GM12878 (cell line): ENCODE measurements around the gene APOO. TPM values are rescaled to one million over a fixed set of nuclear protein-coding genes. Genes with fewer than 3 reads are reported as not detected.
"Not testable (repeated sequence)": the region's sequence is repeated elsewhere in the genome, so short reads cannot be mapped to it uniquely, and the experiment has no call there.

Source experiments
- ATAC-seq: fragments of 200-7000 bp; cut with Tn5 transposase; 3 replicates; pipeline ENCODE4 v1.9.1; 2020; ENCODE audit warnings: mild to moderate bottlenecking, moderate library complexity
- BruUV-seq: library from RNA; stranded (reverse); fragments of 400-500 nt; replicated peaks from 2 replicates; lab custom pipeline; 2021; lab: Mats Ljungman, UMichigan
- CTCF ChIA-PET: fragments of 300-600 bp; sonication (Branson Sonifier 250); formaldehyde crosslinking; extraction: SDS; loops from one replicate; lab custom pipeline; 2021; ENCODE audit warnings: inconsistent platforms; lab: Yijun Ruan, JAX
- POLR2A ChIA-PET: fragments of 350-600 bp; formaldehyde crosslinking; extraction: SDS; loops from one replicate; lab custom pipeline; 2021; ENCODE audit warnings: inconsistent platforms; lab: Charles Lee
- RAD21 ChIA-PET: fragments of 300-600 bp; sonication (Branson Sonifier 250); formaldehyde crosslinking; loops from one replicate; lab custom pipeline; 2023; ENCODE audit warnings: antibody characterized with exemption; ENCODE audit not compliant: unreplicated experiment; lab: Charles Lee
- SMC1A ChIA-PET: fragments of 300-600 bp; sonication (Branson Sonifier 250); formaldehyde crosslinking; loops from one replicate; lab custom pipeline; 2023; ENCODE audit not compliant: unreplicated experiment, uncharacterized antibody; lab: Charles Lee
- DNase-seq: peaks from one replicate; pipeline ENCODE4 v3.0.0-alpha.2; 2011; ENCODE audit warnings: low read depth, low spot score
- FAIRE-seq: peaks from 3 replicates; lab custom pipeline; 2011; peaks lifted over from hg19 to GRCh38; lab: Jason Lieb, UNC
- H2AFZ ChIP-seq: 2 replicates; pipeline ENCODE4 v1.6.0; 2011; ENCODE audit warnings: low read depth, low read length, control low read depth; ENCODE audit not compliant: control insufficient read depth
- H3K27ac ChIP-seq: 2 replicates; pipeline ENCODE4 v1.5.1; 2011; ENCODE audit warnings: control low read depth; ENCODE audit not compliant: control insufficient read depth, insufficient read depth
- H3K27me3 ChIP-seq, 2 experiments: replicated peaks in 1 of 2; 2 replicates each; pipeline versions ENCODE4 v1.6.0 to v1.6.1; 2011; ENCODE audit warnings: low read length in 1 of 2; ENCODE audit not compliant: control insufficient read depth in 2 of 2, insufficient read depth in 2 of 2
- H3K36me3 ChIP-seq, 2 experiments: 2 replicates each; pipeline ENCODE4 v1.5.1; 2011; ENCODE audit warnings: low read length in 1 of 2; ENCODE audit not compliant: control insufficient read depth in 2 of 2, insufficient read depth in 2 of 2
- H3K4me1 ChIP-seq: 2 replicates; pipeline ENCODE4 v1.6.1; 2011; ENCODE audit warnings: mild to moderate bottlenecking, low read length, moderate library complexity, mixed read lengths; ENCODE audit not compliant: control insufficient read depth, insufficient read depth
- H3K4me2 ChIP-seq: 2 replicates; pipeline ENCODE4 v1.6.0; 2011; ENCODE audit warnings: control low read depth; ENCODE audit not compliant: control insufficient read depth, insufficient read depth
- H3K4me3 ChIP-seq: fragments of 200-600 bp; sonication (generic); 2 replicates; pipeline ENCODE4 v1.5.1; 2016
- H3K79me2 ChIP-seq: 2 replicates; pipeline ENCODE4 v1.6.0; 2011; ENCODE audit warnings: low read length; ENCODE audit not compliant: control insufficient read depth, insufficient read depth
- H3K9ac ChIP-seq: 2 replicates; pipeline ENCODE4 v1.8.0; 2011; ENCODE audit warnings: low read length, control low read depth, mixed read lengths; ENCODE audit not compliant: control insufficient read depth, insufficient read depth
- H3K9me3 ChIP-seq: replicated peaks from 3 replicates; pipeline ENCODE4 v1.5.1; 2011; ENCODE audit warnings: mild to moderate bottlenecking, low read length; ENCODE audit not compliant: control insufficient read depth, insufficient read depth
- H4K20me1 ChIP-seq: 2 replicates; pipeline ENCODE4 v1.6.0; 2011; ENCODE audit not compliant: control insufficient read depth, insufficient read depth
- GATAD2B ChIP-seq: fragments of 450-650 bp; conservative IDR thresholded peaks from 2 replicates; pipeline ENCODE4 v1.6.1; 2017; ENCODE audit warnings: low read depth, mild to moderate bottlenecking, moderate library complexity
- SRF ChIP-seq, 2 experiments: IDR thresholded peaks; 2 replicates each; pipeline ENCODE4 v1.6.1; 2011; ENCODE audit warnings: low read depth in 2 of 2, low read length in 2 of 2, mild to moderate bottlenecking in 1 of 2, moderate library complexity in 1 of 2
- WGBS: methylation state at CpG from one replicate; pipeline ENCODE4 v1.1.6; 2016; ENCODE audit warnings: low lambda C conversion rate; ENCODE audit not compliant: insufficient replicate concordance, insufficient coverage; ENCODE audit errors: missing lambda C conversion rate; 5-methylcytosine and 5-hydroxymethylcytosine counted together
- in situ Hi-C: fragments of 300-500 bp; cut with MboI; formaldehyde crosslinking; loops from 9 replicates; pipeline ENCODE4 v1.14.3; 2018; ENCODE audit warnings: mixed read lengths
- intact Hi-C: fragments of 100-400 bp; cut with micrococcal nuclease; formaldehyde crosslinking; loops from one replicate; pipeline ENCODE4 v1.14.2; 2022; ENCODE audit not compliant: unreplicated experiment
- polyA plus RNA-seq, 11 experiments: library from polyadenylated mRNA; depleted of rRNA in 4 of 11; unstranded in 6 of 11; stranded (reverse) in 5 of 11; fragments of >200 nt; fragmentation: Nextera tagmentation in 4 of 11; fragmentation: Illumina TruSeq in 1 of 11; extraction: Ambion mirVana in 4 of 11; extraction: Trizol in 1 of 11; gene quantifications; 1 replicate in 1 of 11; 2 replicates in 10 of 11; pipeline versions ENCODE4 v1.2.1 to v1.2.3, GENCODE V29; 2011 to 2016; ENCODE audit warnings: inconsistent platforms in 2 of 11, missing spikeins in 2 of 11, low read depth in 1 of 11
- total RNA-seq, 4 experiments: library from RNA; depleted of rRNA in 3 of 4; stranded (reverse); fragments of >200 nt in 3 of 4; fragmentation: Illumina TruSeq in 1 of 4; extraction: Trizol in 1 of 4; gene quantifications; 2 replicates each; pipeline versions ENCODE4 v1.2.1 to v1.2.3, GENCODE V29; 2013 to 2021

APOO gene
- total and polyA plus RNA-seq, 10 of the 15 experiments (the other 5 are each of a cell fraction or from before 2014, with no cell fraction given), result 20.7 to 68.7 (median 35.5) TPM

- FAIRE-seq, result no peak
- Histone ChIP-seq H3K27me3 (no peaks in the 10 kb centered on the region), H3K79me2 (no peaks in the 10 kb centered on the region), H4K20me1 (no peaks in the 10 kb centered on the region), H3K4me3 (no peak overlapping the region), H3K36me3 (no peaks in the 10 kb centered on the region), H3K9me3 (no peaks in the 10 kb centered on the region), H3K4me2 (no peak overlapping the region), H3K4me1 (no peaks in the 10 kb centered on the region; the same call in 1 of the 2 replicates), H3K27ac (no peak overlapping the region), H3K9ac (no peak overlapping the region), H2AFZ (no peak overlapping the region)
- no TSS peak for BruUV-seq
- ChIA-PET CTCF (interaction anchor here (1.0 kb wide), 1 partner anchor 41 kb away, joined by 3 read pairs; no protein-coding TSS in a partner anchor), SMC1A (interaction anchor here (0.6 to 1.6 kb wide), 3 partner anchors 14 to 1249 kb away, joined by 4 to 8 read pairs (median 4); no protein-coding TSS in a partner anchor), POLR2A (interaction anchor here (0.6 to 1.3 kb wide), 3 partner anchors 11 to 594 kb away, joined by 4 to 6 read pairs (median 6); no protein-coding TSS in a partner anchor), RAD21 (interaction anchor here (0.6 to 0.8 kb wide), 3 partner anchors 11 to 840 kb away, joined by 3 to 4 read pairs (median 3); no protein-coding TSS in a partner anchor)
- DNase-seq, result no peak
- no peak for TF ChIP-seq GATAD2B
- 0 out of 4 replicates have a peak, but pooled peaks of 1 of the 2 experiments have one; percentile 13 for TF ChIP-seq SRF (IDR thresholded peaks at IDR 0.05; ENCODE audit: low read depth in 2 of 2, low read length in 2 of 2)
- 39% methylated on average over 5 of the region's 6 CpGs for WGBS
- in situ Hi-C loops, result no loop called here
- ATAC-seq, result peak; percentile 82
- intact Hi-C loops, result no loop called here
Measured at GRCh38 chrX:23861215-23861896, 46.4 kb downstream of the APOO start.

GRCh38 chrX:23859238-23859637, 48.5 kb downstream of the APOO start:
- 45% methylated on average over 7 of the region's 7 CpGs for WGBS
- H3K9me3 ChIP-seq, H3K27me3 ChIP-seq, H3K27ac ChIP-seq, H4K20me1 ChIP-seq, ATAC-seq, H3K4me3 ChIP-seq, BruUV-seq, H3K4me1 ChIP-seq, FAIRE-seq, H3K79me2 ChIP-seq, DNase-seq, RAD21 ChIA-PET, H3K36me3 ChIP-seq, H3K4me2 ChIP-seq, H2AFZ ChIP-seq, intact Hi-C loops, CTCF ChIA-PET, H3K9ac ChIP-seq, in situ Hi-C loops: not testable (repeated sequence)
- SMC1A ChIA-PET, result interaction anchor here (1.1 kb wide), 1 partner anchor 30 kb away, joined by 3 read pairs; no protein-coding TSS in a partner anchor
- POLR2A ChIA-PET, result interaction anchor here (0.6 kb wide), 1 partner anchor 76 kb away, joined by 4 read pairs; no protein-coding TSS in a partner anchor
